Body of pancreas (tissue), 4 donors: ENCODE measurements around the gene BTBD8. TPM values are rescaled to one million over a fixed set of nuclear protein-coding genes. Genes with fewer than 3 reads are reported as not detected.
"Not testable (repeated sequence)": the region's sequence is repeated elsewhere in the genome, so short reads cannot be mapped to it uniquely, and the experiment has no call there.

ENCODE experiments used
- ATAC-seq: fragments of 150-250 bp; one replicate; pipeline ENCODE4 v1.9.1; 2016
- DNase-seq, 4 donors: peaks; one replicate each; pipeline ENCODE4 v3.0.0-alpha.2; 2019
- H3K27ac ChIP-seq, 4 donors: fragments of 200-600 bp; sonication (generic); 1 replicate in 3 of 4; 2 replicates in 1 of 4; pipeline versions ENCODE4 v1.5.1 to v1.6.1; 2016 to 2019; ENCODE audit warnings: mild to moderate bottlenecking in 1 of 4, mixed read lengths in 1 of 4, moderate library complexity in 1 of 4
- H3K27me3 ChIP-seq, 2 donors: fragments of 200-600 bp; sonication (generic); one replicate each; pipeline ENCODE4 v1.6.0; 2016; ENCODE audit warnings: mild to moderate bottlenecking in 1 of 2
- H3K36me3 ChIP-seq, 2 donors: fragments of 200-600 bp; sonication (generic); replicated peaks in 1 of 2; 2 replicates each; pipeline ENCODE4 v1.5.1; 2016; ENCODE audit warnings: low read depth in 2 of 2; ENCODE audit not compliant: insufficient read depth in 1 of 2
- H3K4me1 ChIP-seq: fragments of 200-600 bp; sonication (generic); one replicate; pipeline ENCODE4 v1.6.0; 2016
- H3K4me3 ChIP-seq, 2 donors: fragments of 200-600 bp; sonication (generic); 1 replicate in 1 of 2; 2 replicates in 1 of 2; pipeline ENCODE4 v1.5.1; 2016 to 2019
- H3K9me3 ChIP-seq, 3 donors: fragments of 200-600 bp; sonication (generic); 1 replicate in 2 of 3; 2 replicates in 1 of 3; pipeline ENCODE4 v1.5.1; 2016
- POLR2A ChIP-seq, 3 donors: fragments of 450-650 bp; IDR thresholded peaks; one replicate each; pipeline ENCODE4 v1.6.1; 2016; ENCODE audit warnings: antibody characterized with exemption in 3 of 3, mild to moderate bottlenecking in 2 of 3
- WGBS, 2 donors: methylation state at CpG; one replicate each; pipeline ENCODE4 v1.1.5; 2017; 5-methylcytosine and 5-hydroxymethylcytosine counted together
- intact Hi-C: fragments of 100-400 bp; cut with DNase I; formaldehyde crosslinking; loops from one replicate; pipeline ENCODE4 v1.15.1; 2023
- total RNA-seq, 2 donors: library from RNA; depleted of rRNA; stranded (reverse); fragments of >200 nt; gene quantifications; one replicate each; pipeline ENCODE4 v1.1.0, GENCODE V29; 2016
- TF ChIP-seq, protein P1 (sequence below), 7 experiments: fragments of 450-650 bp in 4 of 7; fragments of 200-600 bp in 3 of 7; sonication (generic) in 3 of 7; IDR thresholded peaks; one replicate each; pipeline ENCODE4 v1.5.1; 2016 to 2019; ENCODE audit warnings: antibody characterized with exemption in 7 of 7

BTBD8 gene
- total RNA-seq, 2 donors from 2014 or later, result 4.7 to 6.6 TPM

DNA sequence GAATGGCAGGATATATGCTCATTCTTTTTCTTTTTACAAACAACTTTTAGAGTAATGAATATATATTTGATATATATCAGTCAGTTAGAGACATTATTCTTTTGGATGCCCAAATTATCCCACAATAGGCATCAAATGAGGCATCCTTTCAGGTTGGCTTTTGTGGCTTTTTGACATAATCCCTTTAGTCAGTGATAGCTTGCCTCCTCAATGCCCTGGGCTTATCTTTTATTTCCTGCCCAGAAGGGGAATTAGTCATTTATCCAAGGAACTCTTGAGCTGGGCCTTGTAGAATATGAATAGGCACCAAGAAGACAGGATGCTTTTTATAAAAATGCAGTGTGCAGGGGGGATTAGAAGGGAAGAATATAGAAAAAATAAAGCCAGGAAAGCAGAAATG is 28.2 kb upstream of the BTBD8 start:
- intact Hi-C loops, result no loop called here
- Histone ChIP-seq H3K4me3 (no peak overlapping the region), H3K27ac (no peak overlapping the region), H3K27me3 (no peaks in the 10 kb centered on the region), H3K9me3 (no peaks in the 10 kb centered on the region), H3K36me3 (no peaks in the 10 kb centered on the region), H3K4me1 (no peaks in the 10 kb centered on the region)
- no peak for TF ChIP-seq POLR2A (IDR thresholded peaks at IDR 0.05)
- TF ChIP-seq, protein P1, sequence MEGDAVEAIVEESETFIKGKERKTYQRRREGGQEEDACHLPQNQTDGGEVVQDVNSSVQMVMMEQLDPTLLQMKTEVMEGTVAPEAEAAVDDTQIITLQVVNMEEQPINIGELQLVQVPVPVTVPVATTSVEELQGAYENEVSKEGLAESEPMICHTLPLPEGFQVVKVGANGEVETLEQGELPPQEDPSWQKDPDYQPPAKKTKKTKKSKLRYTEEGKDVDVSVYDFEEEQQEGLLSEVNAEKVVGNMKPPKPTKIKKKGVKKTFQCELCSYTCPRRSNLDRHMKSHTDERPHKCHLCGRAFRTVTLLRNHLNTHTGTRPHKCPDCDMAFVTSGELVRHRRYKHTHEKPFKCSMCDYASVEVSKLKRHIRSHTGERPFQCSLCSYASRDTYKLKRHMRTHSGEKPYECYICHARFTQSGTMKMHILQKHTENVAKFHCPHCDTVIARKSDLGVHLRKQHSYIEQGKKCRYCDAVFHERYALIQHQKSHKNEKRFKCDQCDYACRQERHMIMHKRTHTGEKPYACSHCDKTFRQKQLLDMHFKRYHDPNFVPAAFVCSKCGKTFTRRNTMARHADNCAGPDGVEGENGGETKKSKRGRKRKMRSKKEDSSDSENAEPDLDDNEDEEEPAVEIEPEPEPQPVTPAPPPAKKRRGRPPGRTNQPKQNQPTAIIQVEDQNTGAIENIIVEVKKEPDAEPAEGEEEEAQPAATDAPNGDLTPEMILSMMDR (IDR thresholded peaks at IDR 0.05), result no peak
- ATAC-seq (no peak), DNase-seq (no peak)

DNA sequence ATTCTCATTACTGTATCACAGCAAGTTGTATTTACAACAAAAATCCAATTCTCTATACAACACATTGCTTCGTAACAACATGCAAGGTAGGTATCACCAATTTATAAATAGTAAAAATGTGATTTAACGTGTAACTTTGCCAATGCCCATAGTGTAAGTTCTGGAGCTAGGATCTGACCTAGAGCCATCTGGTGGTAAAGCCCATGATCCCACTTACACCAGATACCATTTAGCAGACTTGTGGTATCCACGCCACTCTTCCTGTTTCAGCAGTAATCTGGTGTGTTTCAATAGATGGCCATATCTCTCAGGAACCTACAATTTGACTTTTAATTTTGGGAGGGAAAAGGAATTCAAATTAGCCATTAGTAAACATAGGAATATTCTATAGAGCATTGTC is 15.1 kb upstream of the BTBD8 start:
- H3K27ac ChIP-seq, result no peak overlapping the region
- intact Hi-C loops, result no loop called here
- H3K27me3 ChIP-seq, result no peaks in the 10 kb centered on the region
- DNase-seq (no peak), ATAC-seq (no peak)
- no peaks in the 10 kb centered on the region for H3K9me3 ChIP-seq
- H3K4me1 ChIP-seq, result no peaks in the 10 kb centered on the region
- 86 to 95% methylated on average over 3 of the region's 3 CpGs for WGBS, 2 donors
- TF ChIP-seq POLR2A (IDR thresholded peaks at IDR 0.05), result no peak
- TF ChIP-seq, protein P1 (IDR thresholded peaks at IDR 0.05), result no peak
- no peak overlapping the region for H3K4me3 ChIP-seq
- H3K36me3 ChIP-seq, result no peaks in the 10 kb centered on the region

DNA sequence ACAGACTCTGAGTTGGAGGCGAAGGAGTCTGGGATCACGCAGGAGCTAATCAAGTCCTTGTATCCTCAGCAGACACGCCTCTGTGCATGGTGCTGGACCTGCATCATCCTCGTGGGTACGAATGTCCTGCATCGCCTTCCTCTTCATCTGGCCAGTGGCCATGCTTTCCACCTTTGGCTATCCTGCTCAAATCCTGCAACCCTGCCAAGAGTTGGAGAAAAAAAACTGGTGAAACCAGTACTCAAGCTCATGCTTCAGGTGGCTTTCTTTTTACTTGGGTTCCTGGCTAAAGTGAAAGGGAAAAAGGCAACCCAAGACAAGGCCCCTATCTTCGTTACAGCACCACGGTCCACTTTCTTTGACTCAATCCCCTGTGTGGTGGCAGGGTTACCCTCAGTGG is 13.8 kb upstream of the BTBD8 start:
- WGBS, 2 donors, result 60 to 67% methylated on average over 8 of the region's 8 CpGs
- Histone ChIP-seq H3K27me3 (no peaks in the 10 kb centered on the region), H3K4me1 (no peaks in the 10 kb centered on the region), H3K9me3 (no peaks in the 10 kb centered on the region), H3K4me3 (no peak overlapping the region), H3K27ac (no peak overlapping the region), H3K36me3 (no peaks in the 10 kb centered on the region)
- intact Hi-C loops, result no loop called here
- DNase-seq (peak in 3 of 4 donors; percentile 22 to 38 (median 27)), ATAC-seq (no peak)
- TF ChIP-seq, protein P1 (IDR thresholded peaks at IDR 0.05), result no peak
- TF ChIP-seq POLR2A (IDR thresholded peaks at IDR 0.05), result no peak

DNA sequence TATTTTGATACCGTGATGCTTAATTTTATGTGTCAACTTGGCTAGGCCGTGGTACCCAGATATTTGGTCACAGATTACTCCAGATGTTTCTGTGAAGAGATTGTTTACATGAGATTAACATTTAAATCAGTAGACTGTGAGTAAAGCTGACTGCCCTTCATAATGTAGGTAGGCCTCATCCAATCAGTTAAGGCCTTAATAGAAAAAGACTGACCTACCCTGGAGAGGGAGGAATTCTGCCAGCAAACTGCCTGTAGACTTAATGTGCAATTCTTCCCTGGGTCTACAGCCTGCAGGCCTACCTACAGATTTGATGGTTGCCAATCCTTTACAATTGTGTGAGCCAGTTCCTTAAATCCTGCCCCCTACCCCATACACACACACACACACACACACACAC is 9.3 kb upstream of the BTBD8 start:
- Histone ChIP-seq H3K27me3 (no peaks in the 10 kb centered on the region), H3K4me3 (no peak overlapping the region), H3K36me3 (no peaks in the 10 kb centered on the region), H3K4me1 (no peaks in the 10 kb centered on the region), H3K27ac (no peak overlapping the region), H3K9me3 (no peaks in the 10 kb centered on the region)
- DNase-seq (no peak), ATAC-seq (no peak)
- intact Hi-C loops, result no loop called here
- TF ChIP-seq, protein P1 (IDR thresholded peaks at IDR 0.05), result no peak
- no peak for TF ChIP-seq POLR2A (IDR thresholded peaks at IDR 0.05)
- WGBS, 2 donors, result 57 to 80% methylated on average over 2 of the region's 2 CpGs

DNA sequence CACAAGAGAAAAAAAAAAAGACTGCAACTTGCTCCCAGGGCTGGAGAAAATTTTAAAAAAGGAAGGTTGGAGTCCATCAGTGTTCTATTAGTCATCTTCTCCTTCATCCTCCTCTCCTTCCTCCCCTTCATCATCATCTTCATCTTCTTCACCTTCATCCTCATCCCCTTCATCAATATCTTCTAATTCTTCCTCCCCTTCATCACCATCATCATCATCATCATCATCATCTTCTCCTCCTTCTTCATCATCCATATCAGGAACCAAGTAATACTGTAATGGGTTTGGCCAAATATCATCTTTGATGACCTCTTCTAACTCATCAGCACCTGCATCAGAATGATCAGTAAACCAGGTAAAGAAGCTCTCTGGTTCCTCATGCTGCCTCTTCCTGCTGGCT is 5.7 kb upstream of the BTBD8 start:
- H3K27ac ChIP-seq, DNase-seq, H3K4me1 ChIP-seq, H3K27me3 ChIP-seq, ATAC-seq, H3K36me3 ChIP-seq, H3K9me3 ChIP-seq, H3K4me3 ChIP-seq, intact Hi-C loops: not testable (repeated sequence)
